Activated CD4-positive, alpha-beta T cell treated with anti-CD3 and anti-CD28 coated beads, Interleukin-2, amount 50 U/mL, for 16 hours (primary cell): ENCODE data around the gene ITGA8.
"Not testable (repeated sequence)": the region's sequence is repeated elsewhere in the genome, so short reads cannot be mapped to it uniquely, and the experiment has no call there.

Source experiments
- DNase-seq: peaks from one replicate; pipeline ENCODE4 v3.0.0-alpha.2; 2020

ITGA8 gene

GRCh38 chr10:15546606-15547005 is 173.1 kb downstream of the ITGA8 start:
- DNase-seq: no peak

- no peak for DNase-seq
These were observed 173.8 kb downstream of the ITGA8 start for GRCh38 chr10:15545884-15546283.

- no peak for DNase-seq
These were observed 174.5 kb downstream of the ITGA8 start for GRCh38 chr10:15545266-15545665.

GRCh38 chr10:15543994-15544393 is 175.7 kb downstream of the ITGA8 start:
- no peak for DNase-seq

GRCh38 chr10:15542817-15543216 is 176.9 kb downstream of the ITGA8 start:
- no peak for DNase-seq

GRCh38 chr10:15541376-15541775 is 178.3 kb downstream of the ITGA8 start:
- DNase-seq: no peak

- no peak for DNase-seq
These were observed 179.0 kb downstream of the ITGA8 start for GRCh38 chr10:15540727-15541126.

GRCh38 chr10:15539262-15539661 is 180.5 kb downstream of the ITGA8 start:
- no peak for DNase-seq

- DNase-seq: not testable (repeated sequence)
These were observed 184.7 kb downstream of the ITGA8 start for GRCh38 chr10:15534928-15535538.

GRCh38 chr10:15531927-15532722 is 187.6 kb downstream of the ITGA8 start:
- DNase-seq: no peak

GRCh38 chr10:15528859-15529239 is 190.9 kb downstream of the ITGA8 start:
- no peak for DNase-seq

GRCh38 chr10:15526754-15527153 is 193.0 kb downstream of the ITGA8 start:
- no peak for DNase-seq

- no peak for DNase-seq
These were observed 198.3 kb downstream of the ITGA8 start for GRCh38 chr10:15521328-15521903.

GRCh38 chr10:15518250-15518649 is 201.5 kb downstream of the ITGA8 start:
- DNase-seq: no peak

- DNase-seq: peak; percentile 42
These were observed 203.3 kb downstream of the ITGA8 start for GRCh38 chr10:15516256-15517085.

- DNase-seq: no peak
These were observed 204.5 kb downstream of the ITGA8 start for GRCh38 chr10:15515202-15515601.

GRCh38 chr10:15510963-15511362 is 208.8 kb downstream of the ITGA8 start:
- DNase-seq: no peak

GRCh38 chr10:15505329-15505728 is 214.4 kb downstream of the ITGA8 start:
- no peak for DNase-seq

- peak; percentile 14 for DNase-seq
These were observed 215.5 kb downstream of the ITGA8 start for GRCh38 chr10:15504101-15504840.

- no peak for DNase-seq
These were observed 224.7 kb downstream of the ITGA8 start for GRCh38 chr10:15494850-15495506.

GRCh38 chr10:15491856-15492642 is 227.7 kb downstream of the ITGA8 start:
- DNase-seq: no peak
